HEK293 (cell line): ENCODE data around the gene KATNB1.
A peak's percentile ranks its signal among the peaks of the same experiment; 100 is the strongest.

ENCODE experiments used
- CTCF ChIA-PET: fragments of 350-600 bp; formaldehyde crosslinking; extraction: SDS; loops from one replicate; lab custom pipeline; 2021; ENCODE audit warnings: antibody characterized with exemption; lab: Yijun Ruan, JAX
- POLR2A ChIA-PET: fragments of 300-600 bp; formaldehyde crosslinking; extraction: SDS; loops from one replicate; lab custom pipeline; 2020; ENCODE audit warnings: antibody characterized with exemption, inconsistent platforms; lab: Yijun Ruan, JAX
- H3K27ac ChIP-seq: fragments of 200-500 bp; sonication (Bioruptor generic); 2 replicates; pipeline ENCODE4 v1.5.1; 2014; ENCODE audit warnings: low read depth, low read length, control low read depth, inconsistent platforms; ENCODE audit errors: extremely low read depth
- H3K36me3 ChIP-seq, 2 experiments: fragments of 200-500 bp in 1 of 2; sonication (Bioruptor generic) in 1 of 2; 1 replicate in 1 of 2; 2 replicates in 1 of 2; pipeline ENCODE4 v1.5.1; 2014 to 2017; ENCODE audit warnings: inconsistent platforms in 2 of 2, low read length in 2 of 2; ENCODE audit not compliant: control insufficient read depth in 2 of 2, insufficient read depth in 1 of 2
- H3K4me1 ChIP-seq: fragments of 200-500 bp; sonication (Bioruptor generic); 2 replicates; pipeline ENCODE4 v1.5.1; 2014; ENCODE audit warnings: mild to moderate bottlenecking, low read length, inconsistent platforms; ENCODE audit not compliant: control insufficient read depth, insufficient read depth
- H3K4me3 ChIP-seq: 2 replicates; pipeline ENCODE4 v1.5.1; 2011; ENCODE audit warnings: low read depth, mild to moderate bottlenecking, control low read depth, low read length, moderate library complexity
- H3K9me3 ChIP-seq: fragments of 200-500 bp; sonication (Bioruptor generic); 2 replicates; pipeline ENCODE4 v1.5.1; 2014; ENCODE audit warnings: low read depth, low read length, inconsistent platforms; ENCODE audit not compliant: control insufficient read depth, insufficient read depth
- GLI4 ChIP-seq: fragments of 450-650 bp; formaldehyde crosslinking; IDR thresholded peaks from 2 replicates; pipeline ENCODE4 v1.5.1; 2016; ENCODE audit warnings: missing biosample characterization, missing genetic modification characterization
- SP3 ChIP-seq: fragments of 450-650 bp; formaldehyde crosslinking; IDR thresholded peaks from 2 replicates; pipeline ENCODE4 v1.5.1; 2016; ENCODE audit warnings: missing biosample characterization, missing genetic modification characterization
- TSHZ1 ChIP-seq: fragments of 450-650 bp; formaldehyde crosslinking; IDR thresholded peaks from 2 replicates; pipeline ENCODE4 v1.5.1; 2016; ENCODE audit warnings: missing biosample characterization, missing genetic modification characterization, borderline replicate concordance
- ZBTB7A ChIP-seq: fragments of 450-650 bp; formaldehyde crosslinking; IDR thresholded peaks from 2 replicates; pipeline ENCODE4 v1.5.1; 2016; ENCODE audit warnings: low read depth, missing biosample characterization, missing genetic modification characterization
- ZNF114 ChIP-seq: fragments of 450-650 bp; formaldehyde crosslinking; IDR thresholded peaks from 2 replicates; pipeline ENCODE4 v1.5.0; 2017; ENCODE audit warnings: missing biosample characterization, missing genetic modification characterization
- ZNF140 ChIP-seq: fragments of 450-650 bp; formaldehyde crosslinking; IDR thresholded peaks from 2 replicates; pipeline ENCODE4 v1.5.1; 2016; ENCODE audit warnings: missing biosample characterization, missing genetic modification characterization
- ZNF266 ChIP-seq: fragments of 450-650 bp; formaldehyde crosslinking; IDR thresholded peaks from 2 replicates; pipeline ENCODE4 v1.5.1; 2016; ENCODE audit warnings: missing biosample characterization, missing genetic modification characterization, low read depth
- ZNF324 ChIP-seq: fragments of 450-650 bp; formaldehyde crosslinking; IDR thresholded peaks from 2 replicates; pipeline ENCODE4 v1.5.1; 2016; ENCODE audit warnings: missing biosample characterization, missing genetic modification characterization
- ZNF341 ChIP-seq: fragments of 450-650 bp; formaldehyde crosslinking; IDR thresholded peaks from 2 replicates; pipeline ENCODE4; 2016; ENCODE audit warnings: low read depth, missing biosample characterization, missing genetic modification characterization
- ZNF426 ChIP-seq: fragments of 450-650 bp; formaldehyde crosslinking; IDR thresholded peaks from 2 replicates; pipeline ENCODE4 v1.5.1; 2017; ENCODE audit warnings: missing biosample characterization, missing genetic modification characterization, mild to moderate bottlenecking, inconsistent platforms, moderate library complexity
- ZNF473 ChIP-seq: fragments of 450-650 bp; formaldehyde crosslinking; IDR thresholded peaks from 2 replicates; pipeline ENCODE4 v1.5.1; 2017; ENCODE audit warnings: missing biosample characterization, missing genetic modification characterization
- ZNF514 ChIP-seq: fragments of 450-650 bp; formaldehyde crosslinking; IDR thresholded peaks from 2 replicates; pipeline ENCODE4 v1.5.1; 2016; ENCODE audit warnings: missing biosample characterization, missing genetic modification characterization
- ZNF558 ChIP-seq: fragments of 450-650 bp; formaldehyde crosslinking; IDR thresholded peaks from 2 replicates; pipeline ENCODE4 v1.5.1; 2016; ENCODE audit warnings: missing biosample characterization, missing genetic modification characterization
- ZNF777 ChIP-seq: fragments of 450-650 bp; formaldehyde crosslinking; IDR thresholded peaks from 2 replicates; pipeline ENCODE4 v1.5.1; 2017; ENCODE audit warnings: missing biosample characterization, missing genetic modification characterization, borderline replicate concordance
- ZSCAN16 ChIP-seq: fragments of 450-650 bp; formaldehyde crosslinking; IDR thresholded peaks from 2 replicates; pipeline ENCODE4 v1.5.1; 2016; ENCODE audit warnings: missing biosample characterization, missing genetic modification characterization
- TF ChIP-seq, protein P1 (sequence below): fragments of 450-650 bp; formaldehyde crosslinking; IDR thresholded peaks from 2 replicates; pipeline ENCODE4 v1.5.1; 2016; ENCODE audit warnings: missing biosample characterization, missing genetic modification characterization, low read depth
- TF ChIP-seq, protein P2 (sequence below): fragments of 450-650 bp; formaldehyde crosslinking; IDR thresholded peaks from 2 replicates; pipeline ENCODE4 v1.5.1; 2016; ENCODE audit warnings: missing biosample characterization, missing genetic modification characterization, borderline replicate concordance

KATNB1 gene

DNA sequence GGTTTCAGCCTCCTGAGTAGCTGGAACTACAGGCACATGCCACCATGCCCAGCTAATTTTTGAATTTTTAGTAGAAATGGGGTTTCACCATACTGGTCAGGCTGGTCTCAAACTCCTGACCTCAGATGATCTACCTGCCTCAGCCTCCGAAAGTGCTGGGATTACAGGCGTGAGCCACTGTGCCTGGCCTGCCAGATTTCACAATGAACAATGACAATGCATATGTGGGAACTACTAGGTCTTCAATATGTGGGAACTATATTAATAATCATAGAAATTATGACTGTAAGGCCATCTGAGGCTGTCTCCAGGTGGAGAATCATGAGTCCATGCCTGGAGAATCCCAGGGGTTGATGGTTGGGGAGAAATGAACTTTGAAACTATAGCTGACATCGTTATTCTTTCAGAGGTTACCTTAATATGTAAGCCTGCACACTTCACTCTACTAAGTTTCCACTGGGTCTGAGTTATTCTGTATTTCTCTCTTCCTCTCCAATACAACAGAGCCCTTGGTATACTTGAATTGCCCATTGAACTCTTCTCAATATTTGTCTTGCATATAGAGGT is 48.1 kb upstream of the KATNB1 start (continued):
- no peak for TF ChIP-seq TSHZ1 (tag by site-specific recombination)
- TF ChIP-seq ZNF514 (tag by site-specific recombination) = no peak
- no peak for TF ChIP-seq ZNF324 (tag by site-specific recombination)
- TF ChIP-seq ZNF777 (tag by site-specific recombination) = no peak
- TF ChIP-seq, protein P1, sequence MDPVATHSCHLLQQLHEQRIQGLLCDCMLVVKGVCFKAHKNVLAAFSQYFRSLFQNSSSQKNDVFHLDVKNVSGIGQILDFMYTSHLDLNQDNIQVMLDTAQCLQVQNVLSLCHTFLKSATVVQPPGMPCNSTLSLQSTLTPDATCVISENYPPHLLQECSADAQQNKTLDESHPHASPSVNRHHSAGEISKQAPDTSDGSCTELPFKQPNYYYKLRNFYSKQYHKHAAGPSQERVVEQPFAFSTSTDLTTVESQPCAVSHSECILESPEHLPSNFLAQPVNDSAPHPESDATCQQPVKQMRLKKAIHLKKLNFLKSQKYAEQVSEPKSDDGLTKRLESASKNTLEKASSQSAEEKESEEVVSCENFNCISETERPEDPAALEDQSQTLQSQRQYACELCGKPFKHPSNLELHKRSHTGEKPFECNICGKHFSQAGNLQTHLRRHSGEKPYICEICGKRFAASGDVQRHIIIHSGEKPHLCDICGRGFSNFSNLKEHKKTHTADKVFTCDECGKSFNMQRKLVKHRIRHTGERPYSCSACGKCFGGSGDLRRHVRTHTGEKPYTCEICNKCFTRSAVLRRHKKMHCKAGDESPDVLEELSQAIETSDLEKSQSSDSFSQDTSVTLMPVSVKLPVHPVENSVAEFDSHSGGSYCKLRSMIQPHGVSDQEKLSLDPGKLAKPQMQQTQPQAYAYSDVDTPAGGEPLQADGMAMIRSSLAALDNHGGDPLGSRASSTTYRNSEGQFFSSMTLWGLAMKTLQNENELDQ (tag by site-specific recombination) = no peak
- TF ChIP-seq ZNF114 = no peak
- TF ChIP-seq ZNF473 (tag by site-specific recombination) = no peak
- no peak for TF ChIP-seq ZNF140 (tag by site-specific recombination)
- TF ChIP-seq, protein P2, sequence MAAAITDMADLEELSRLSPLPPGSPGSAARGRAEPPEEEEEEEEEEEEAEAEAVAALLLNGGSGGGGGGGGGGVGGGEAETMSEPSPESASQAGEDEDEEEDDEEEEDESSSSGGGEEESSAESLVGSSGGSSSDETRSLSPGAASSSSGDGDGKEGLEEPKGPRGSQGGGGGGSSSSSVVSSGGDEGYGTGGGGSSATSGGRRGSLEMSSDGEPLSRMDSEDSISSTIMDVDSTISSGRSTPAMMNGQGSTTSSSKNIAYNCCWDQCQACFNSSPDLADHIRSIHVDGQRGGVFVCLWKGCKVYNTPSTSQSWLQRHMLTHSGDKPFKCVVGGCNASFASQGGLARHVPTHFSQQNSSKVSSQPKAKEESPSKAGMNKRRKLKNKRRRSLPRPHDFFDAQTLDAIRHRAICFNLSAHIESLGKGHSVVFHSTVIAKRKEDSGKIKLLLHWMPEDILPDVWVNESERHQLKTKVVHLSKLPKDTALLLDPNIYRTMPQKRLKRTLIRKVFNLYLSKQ = no peak
- TF ChIP-seq ZNF266 (tag by site-specific recombination) = no peak
- TF ChIP-seq ZBTB7A (tag by site-specific recombination) = no peak
- no peak for TF ChIP-seq ZNF426 (tag by site-specific recombination)
- TF ChIP-seq ZNF558 (tag by site-specific recombination) = no peak
- TF ChIP-seq SP3 (tag by site-specific recombination) = no peak
- no peak for TF ChIP-seq ZSCAN16 (tag by site-specific recombination)
- TF ChIP-seq, all 188 proteins: peak for 0

- no peak for TF ChIP-seq GLI4
- 0 out of 2 replicates have a peak, but pooled peaks have one; percentile 15 for TF ChIP-seq ZNF341 (tag by site-specific recombination)
- H3K4me1 ChIP-seq = no peaks in the 10 kb centered on the region
- no peak overlapping the region for H3K27ac ChIP-seq
- no peak overlapping the region for H3K4me3 ChIP-seq
- ChIA-PET POLR2A (no interaction called here), CTCF (interaction anchor here (0.5 to 0.6 kb wide), 2 partner anchors 9 to 40 kb away, joined by 3 read pairs; no protein-coding TSS in a partner anchor)
- no peaks in the 10 kb centered on the region for H3K9me3 ChIP-seq
- H3K36me3 ChIP-seq = no peaks in the 10 kb centered on the region
Measured at GRCh38 chr16:57688487-57688986, 47.0 kb upstream of the KATNB1 start.
